SW480 (cell line): ENCODE data around the gene FAM53B.

Source experiments
- DNase-seq: peaks from one replicate; pipeline ENCODE4 v3.0.0-alpha.2; 2016; ENCODE audit warnings: low spot score

The FAM53B gene

GRCh38 chr10:124661660-124662180 is 82.5 kb downstream of the FAM53B start:
- DNase-seq, result no peak

GRCh38 chr10:124660404-124661125 is 83.6 kb downstream of the FAM53B start:
- no peak for DNase-seq

GRCh38 chr10:124659380-124659779 is 84.8 kb downstream of the FAM53B start:
- DNase-seq, result no peak

- DNase-seq, result no peak
These were observed 85.5 kb downstream of the FAM53B start for GRCh38 chr10:124658591-124659242.

GRCh38 chr10:124657806-124658205 is 86.4 kb downstream of the FAM53B start:
- DNase-seq, result no peak

- DNase-seq, result no peak
These were observed 87.6 kb downstream of the FAM53B start for GRCh38 chr10:124656541-124656940.

- DNase-seq, result no peak
These were observed 88.1 kb downstream of the FAM53B start for GRCh38 chr10:124656113-124656490.

- no peak for DNase-seq
These were observed 88.7 kb downstream of the FAM53B start for GRCh38 chr10:124655191-124656112.

- no peak for DNase-seq
These were observed 89.5 kb downstream of the FAM53B start for GRCh38 chr10:124654686-124655085.

- DNase-seq, result no peak
These were observed 90.1 kb downstream of the FAM53B start for GRCh38 chr10:124653811-124654651.

GRCh38 chr10:124653311-124653710 is 90.9 kb downstream of the FAM53B start:
- DNase-seq, result no peak

GRCh38 chr10:124652701-124653100 is 91.5 kb downstream of the FAM53B start:
- DNase-seq, result no peak

- DNase-seq, result no peak
These were observed 92.0 kb downstream of the FAM53B start for GRCh38 chr10:124652200-124652599.

- no peak for DNase-seq
These were observed 92.7 kb downstream of the FAM53B start for GRCh38 chr10:124651402-124651891.

- no peak for DNase-seq
These were observed 93.3 kb downstream of the FAM53B start for GRCh38 chr10:124650820-124651401.

GRCh38 chr10:124650263-124650662 is 93.9 kb downstream of the FAM53B start:
- DNase-seq, result no peak

GRCh38 chr10:124649214-124649613 is 95.0 kb downstream of the FAM53B start:
- DNase-seq, result no peak

GRCh38 chr10:124648738-124649137 is 95.4 kb downstream of the FAM53B start:
- no peak for DNase-seq

- DNase-seq, result no peak
These were observed 96.1 kb downstream of the FAM53B start for GRCh38 chr10:124648131-124648475.

- DNase-seq, result peak; percentile 34
These were observed 96.6 kb downstream of the FAM53B start for GRCh38 chr10:124647421-124648130.
